GM12801 (cell line): ENCODE data around the gene MRPS27.

ENCODE experiments used
- CTCF ChIP-seq: IDR thresholded peaks from one replicate; pipeline ENCODE4 v1.5.1; 2011; ENCODE audit warnings: control low read depth; ENCODE audit not compliant: insufficient read length; ENCODE audit errors: extremely low read depth

The MRPS27 gene

DNA sequence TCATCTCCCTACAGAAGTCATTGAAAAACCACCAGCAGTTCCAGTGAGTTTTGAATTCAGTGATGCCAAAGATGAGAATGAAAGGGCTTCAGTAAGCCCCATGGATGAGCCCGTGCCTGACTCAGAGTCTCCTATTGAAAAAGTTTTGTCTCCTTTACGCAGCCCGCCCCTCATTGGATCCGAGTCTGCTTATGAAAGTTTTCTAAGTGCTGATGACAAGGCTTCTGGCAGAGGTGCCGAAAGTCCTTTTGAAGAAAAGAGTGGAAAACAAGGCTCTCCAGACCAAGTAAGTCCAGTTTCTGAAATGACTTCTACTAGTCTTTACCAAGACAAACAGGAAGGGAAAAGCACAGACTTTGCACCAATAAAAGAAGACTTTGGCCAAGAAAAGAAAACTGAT is 122.6 kb downstream of the MRPS27 start:
- no peak for TF ChIP-seq CTCF

DNA sequence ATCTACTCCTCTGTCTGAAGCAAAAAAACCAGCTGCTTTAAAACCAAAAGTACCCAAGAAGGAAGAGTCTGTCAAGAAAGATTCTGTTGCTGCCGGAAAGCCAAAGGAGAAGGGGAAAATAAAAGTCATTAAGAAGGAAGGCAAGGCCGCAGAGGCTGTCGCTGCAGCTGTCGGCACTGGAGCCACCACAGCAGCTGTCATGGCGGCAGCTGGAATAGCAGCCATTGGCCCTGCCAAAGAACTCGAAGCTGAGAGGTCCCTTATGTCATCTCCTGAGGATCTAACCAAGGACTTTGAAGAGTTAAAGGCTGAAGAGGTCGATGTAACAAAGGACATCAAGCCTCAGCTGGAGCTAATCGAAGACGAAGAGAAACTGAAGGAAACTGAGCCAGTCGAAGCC is 124.5 kb downstream of the MRPS27 start:
- no peak for TF ChIP-seq CTCF

GRCh38 chr5:72194846-72195245 is 125.2 kb downstream of the MRPS27 start:
- TF ChIP-seq CTCF = no peak

DNA sequence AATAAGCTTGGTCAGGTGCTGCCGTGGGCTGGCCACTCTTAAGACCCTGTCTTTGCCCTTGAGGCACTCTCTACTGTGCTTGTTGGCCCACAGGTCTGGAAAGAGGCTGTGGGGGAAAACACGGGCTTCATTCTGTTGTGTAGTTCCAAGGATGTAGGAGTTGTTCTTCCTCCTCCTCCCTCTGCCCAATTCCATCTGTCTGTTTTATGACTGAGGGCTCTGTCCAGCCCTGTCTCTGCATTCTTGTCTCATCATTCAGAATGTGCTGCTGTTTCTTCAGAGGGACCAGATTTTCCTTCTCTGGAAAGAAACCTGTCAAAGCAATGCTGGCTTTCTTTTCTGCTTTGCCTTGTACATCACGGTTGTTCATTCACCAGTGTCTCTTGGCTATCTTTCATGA is 128.6 kb downstream of the MRPS27 start:
- TF ChIP-seq CTCF = no peak

DNA sequence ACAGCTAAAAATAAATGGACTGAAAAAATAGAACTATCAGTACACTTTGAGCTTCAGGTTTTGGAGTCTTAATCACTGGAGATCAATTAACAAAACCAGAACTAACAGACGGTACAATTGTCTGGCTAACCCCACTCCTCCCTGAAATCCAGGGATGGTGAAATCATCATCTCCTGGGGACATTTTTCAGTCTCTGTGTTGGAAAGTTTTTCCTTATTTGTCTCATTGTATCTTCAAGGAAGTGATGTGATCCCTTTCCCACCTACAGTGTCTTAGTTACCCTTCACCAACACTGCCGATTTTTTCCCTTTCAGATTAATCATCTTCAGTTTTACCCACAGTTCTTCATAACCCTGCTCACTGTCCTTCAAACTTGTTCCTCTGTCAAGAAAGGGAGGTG is 130.9 kb downstream of the MRPS27 start:
- no peak for TF ChIP-seq CTCF

GRCh38 chr5:72188166-72188565 is 131.9 kb downstream of the MRPS27 start:
- no peak for TF ChIP-seq CTCF

DNA sequence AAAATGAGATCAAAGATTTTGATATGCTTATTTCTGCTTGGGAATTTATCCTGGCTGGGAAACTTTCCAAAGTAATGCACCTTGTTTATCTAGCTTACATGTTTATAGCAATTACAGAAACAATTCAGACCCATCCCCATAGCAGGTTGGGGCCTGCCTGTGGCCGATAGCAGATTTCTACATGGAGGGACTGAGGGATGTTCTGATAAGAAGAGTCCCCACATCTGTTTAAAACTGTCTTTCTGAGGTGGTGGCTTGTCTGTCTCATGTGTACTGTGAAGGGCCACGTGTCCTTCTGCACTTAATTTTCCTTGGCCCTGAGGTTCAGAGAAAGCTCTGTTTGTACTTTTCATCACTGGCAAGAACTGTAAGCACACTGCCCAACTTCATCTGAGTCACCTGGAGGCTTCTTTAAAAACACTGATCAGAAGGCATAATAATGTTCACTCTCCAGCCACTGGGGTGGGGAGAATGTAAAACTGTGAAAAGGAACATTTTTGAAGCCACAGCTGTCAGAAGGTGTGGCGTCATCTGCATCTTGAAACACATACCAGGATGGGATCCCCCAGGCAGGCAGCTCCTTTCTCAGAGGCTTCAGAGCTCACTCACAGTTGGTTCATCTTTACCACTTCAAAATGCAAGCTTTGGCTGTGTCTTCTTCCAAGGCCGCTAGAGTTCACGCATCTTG is 132.5 kb downstream of the MRPS27 start:
- no peak for TF ChIP-seq CTCF
